HG02970 (cell line): ENCODE results near the gene TPRN.
A peak's percentile ranks its signal among the peaks of the same experiment; 100 is the strongest.

Experiments
- ATAC-seq: cut with Tn5 transposase; IDR thresholded peaks from one replicate; pipeline ENCODE4 v1.9.1; 2021; ENCODE audit warnings: mild to moderate bottlenecking, moderate library complexity, moderate number of reproducible peaks; ENCODE audit not compliant: unreplicated experiment, low FRiP score

Gene TPRN

DNA sequence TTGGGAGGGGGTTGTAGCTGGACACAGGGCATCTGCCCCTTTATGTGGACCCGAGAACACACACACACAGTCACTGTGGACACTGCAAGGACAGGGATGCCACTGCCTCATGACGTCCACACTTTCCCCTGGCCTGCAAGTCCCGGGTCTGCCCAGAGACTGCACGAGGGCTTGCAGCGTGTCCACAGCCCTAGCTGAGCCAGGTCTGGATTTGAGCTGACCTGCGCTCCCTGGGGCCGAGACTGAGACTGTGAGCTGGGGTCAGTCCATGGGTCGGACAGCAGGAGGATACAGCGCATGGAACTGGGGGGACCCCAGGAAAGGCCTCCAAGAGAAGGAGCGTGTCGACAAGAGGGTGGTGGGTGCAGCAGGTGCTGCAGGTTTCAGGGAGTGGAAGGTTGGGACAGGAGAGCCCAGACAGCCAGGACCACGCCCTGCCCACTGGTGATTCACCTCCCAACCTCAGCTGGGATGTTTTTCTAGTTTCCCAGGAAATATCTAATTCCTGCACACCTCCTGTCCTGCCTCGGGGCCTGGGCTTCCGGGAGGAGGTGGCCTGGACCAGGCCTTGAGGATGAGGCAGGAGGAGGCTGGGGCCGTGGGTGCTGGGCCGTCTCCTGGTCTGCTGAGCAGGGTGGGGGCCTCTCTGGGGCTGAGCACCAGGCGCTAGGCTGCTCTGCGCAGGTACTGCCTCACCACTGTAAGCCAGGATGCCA, 26.0 kb upstream of the TPRN start:
- ATAC-seq: no peak

DNA sequence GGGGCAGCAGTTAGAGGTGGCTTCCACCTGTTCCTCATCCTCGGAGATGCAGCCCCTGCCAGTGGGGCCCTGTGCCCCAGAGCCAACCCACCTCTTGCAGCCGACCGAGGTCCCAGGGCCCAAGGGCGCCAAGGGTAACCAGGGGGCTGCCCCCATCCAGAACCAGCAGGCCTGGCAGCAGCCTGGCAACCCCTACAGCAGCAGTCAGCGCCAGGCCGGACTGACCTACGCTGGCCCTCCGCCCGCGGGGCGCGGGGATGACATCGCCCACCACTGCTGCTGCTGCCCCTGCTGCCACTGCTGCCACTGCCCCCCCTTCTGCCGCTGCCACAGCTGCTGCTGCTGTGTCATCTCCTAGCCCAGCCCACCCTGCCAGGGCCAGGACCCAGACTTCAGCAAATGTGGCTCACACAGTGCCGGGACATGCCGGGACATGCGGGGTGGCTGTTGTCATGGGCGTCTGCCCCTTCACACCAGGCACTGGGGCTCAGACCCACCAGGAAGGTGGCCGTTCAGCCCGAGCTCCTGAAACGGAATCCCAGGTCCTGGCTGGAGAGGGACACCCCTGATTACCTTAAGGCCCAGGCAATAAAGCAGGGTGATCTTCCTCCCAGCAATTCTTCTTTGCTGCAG, 25.3 kb upstream of the TPRN start:
- no peak for ATAC-seq

DNA sequence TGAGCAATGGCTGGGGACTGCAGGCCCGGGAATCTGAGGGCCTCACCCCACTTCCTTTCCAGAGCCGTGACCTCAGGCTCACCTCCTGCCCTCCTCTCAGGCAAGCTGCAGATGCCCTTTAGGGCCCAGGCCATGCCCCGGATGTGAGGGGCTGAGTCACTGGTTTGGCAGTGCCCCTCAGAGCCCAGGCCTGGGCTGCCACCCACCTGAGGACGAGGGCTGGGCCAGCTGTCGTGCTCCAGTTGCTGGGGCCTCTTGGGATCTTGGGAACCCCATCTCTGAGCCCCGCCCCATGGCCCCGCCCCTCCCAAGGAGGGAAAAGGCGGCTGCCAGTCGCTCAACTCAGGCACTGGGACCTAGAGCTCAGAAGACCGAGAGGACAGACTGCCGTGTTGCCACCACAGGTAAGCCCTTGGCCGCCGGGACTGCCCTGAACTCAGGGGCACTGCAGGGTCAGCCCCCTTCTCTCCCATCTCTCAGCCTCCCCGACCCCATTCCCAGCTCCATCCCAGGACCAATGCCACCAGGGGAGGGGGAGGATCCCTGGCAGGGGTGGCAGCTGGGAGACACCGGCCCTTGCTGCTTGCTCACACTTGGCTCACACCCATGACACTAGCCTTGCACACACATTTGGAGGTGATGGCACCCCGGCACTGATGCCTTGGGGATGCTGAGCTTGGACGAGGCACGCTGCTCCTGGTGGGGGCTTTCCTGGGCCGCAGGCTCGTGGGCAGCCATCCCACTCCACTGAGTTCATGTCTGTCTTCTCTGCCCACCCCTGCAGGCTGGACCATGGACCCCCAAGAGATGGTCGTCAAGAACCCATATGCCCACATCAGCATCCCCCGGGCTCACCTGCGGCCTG, 24.5 kb upstream of the TPRN start, which contains the start of gene CYSRT1:
CYSRT1 (plus strand) TSS at position 345 of the 865 bp plus-strand sequence; CDS start at position 793, 448 bp downstream.
- no peak for ATAC-seq

DNA sequence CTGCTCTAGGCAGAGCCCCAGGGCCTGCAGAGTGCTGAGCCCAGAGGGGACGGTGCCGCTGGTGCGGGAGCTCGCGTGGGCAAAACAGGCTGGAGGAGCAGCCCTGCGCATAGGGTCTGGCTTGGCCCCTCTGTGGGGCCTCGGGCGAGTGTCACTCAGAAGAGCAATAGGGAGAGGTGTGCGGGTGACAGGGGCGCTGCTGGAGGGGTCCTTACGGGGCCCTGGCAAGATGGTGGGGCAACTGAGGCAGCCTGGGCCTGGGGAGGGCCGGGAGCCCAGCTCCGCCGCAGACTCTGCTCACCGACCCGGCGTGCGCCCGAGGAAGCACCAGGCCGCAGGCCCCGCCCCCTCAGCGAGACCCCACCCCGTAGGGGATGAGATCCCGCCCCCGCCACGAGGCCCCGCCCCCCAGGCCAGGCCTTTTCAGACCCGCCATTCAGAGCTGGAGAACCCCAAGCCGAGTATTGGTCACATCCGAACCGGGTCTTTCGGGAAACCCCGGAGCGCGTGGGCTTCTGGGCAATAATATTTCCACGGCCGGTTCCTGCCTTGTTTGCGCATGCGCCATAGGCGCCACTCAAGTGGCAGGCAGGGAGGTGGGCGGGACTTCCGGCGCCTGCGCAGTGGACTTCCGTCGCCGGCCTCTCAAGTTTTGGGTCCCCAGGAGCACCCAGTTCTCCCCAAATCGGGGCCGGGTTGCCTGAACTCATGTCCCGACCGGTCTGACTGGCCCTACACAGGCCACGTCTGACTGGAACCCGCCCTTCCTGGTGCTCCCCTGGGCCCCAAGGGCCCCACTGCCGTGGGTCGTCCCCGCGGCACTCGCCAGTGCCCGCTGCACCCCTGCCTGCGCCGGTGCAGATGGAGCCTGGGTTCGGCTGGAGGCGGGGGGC, 22.8 kb upstream of the TPRN start:
- peak; percentile 78 for ATAC-seq

DNA sequence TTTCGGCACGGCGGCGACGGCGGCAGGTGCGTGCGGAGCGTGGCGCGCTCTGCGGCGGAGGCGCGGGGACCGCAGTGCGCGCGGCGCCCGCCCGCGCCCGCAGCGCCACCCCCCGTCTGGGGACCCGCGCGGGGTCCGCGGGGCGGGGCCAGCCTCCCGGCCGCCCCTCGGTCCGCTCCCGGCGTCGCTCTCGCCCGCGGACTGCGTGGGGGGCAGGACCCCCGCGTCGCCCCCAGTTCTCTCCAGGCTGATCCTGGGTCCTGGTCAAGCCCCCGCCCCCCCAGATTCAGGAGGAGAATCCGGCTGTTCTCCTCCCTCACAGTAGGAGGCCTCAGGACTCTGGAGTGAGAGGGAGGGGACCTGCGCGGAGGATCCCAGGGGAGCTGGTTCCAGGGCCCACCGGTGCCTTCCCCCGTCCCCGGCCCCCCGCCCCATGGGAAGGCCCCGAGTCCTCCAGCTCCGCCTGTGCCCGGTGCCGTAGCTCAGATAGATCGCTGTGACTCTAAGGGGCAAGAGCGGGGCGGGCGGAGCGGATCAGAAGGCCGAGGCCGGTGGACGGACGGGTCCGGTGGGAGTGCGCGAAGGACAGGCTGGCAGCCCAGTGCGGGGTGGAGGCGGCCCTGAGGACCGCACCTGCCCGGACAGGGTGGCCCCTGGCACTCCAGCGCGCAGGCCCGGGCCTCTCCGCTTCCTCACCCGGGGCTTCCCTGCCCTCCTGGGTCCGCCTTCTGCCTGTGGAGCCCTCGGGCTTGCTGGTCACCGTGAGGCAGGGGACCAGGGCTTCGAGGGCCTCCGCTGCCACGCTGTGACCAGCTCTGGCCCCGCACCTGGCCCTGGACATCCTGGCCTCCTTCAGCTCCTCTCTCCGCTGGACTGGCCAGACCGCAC, 21.9 kb upstream of the TPRN start, which contains the start of gene RNF208:
RNF208 (minus strand) TSS at position 51 of the 888 bp plus-strand sequence. CDS start 1,028 bp downstream, outside the sequence.
- ATAC-seq: peak; percentile 4

DNA sequence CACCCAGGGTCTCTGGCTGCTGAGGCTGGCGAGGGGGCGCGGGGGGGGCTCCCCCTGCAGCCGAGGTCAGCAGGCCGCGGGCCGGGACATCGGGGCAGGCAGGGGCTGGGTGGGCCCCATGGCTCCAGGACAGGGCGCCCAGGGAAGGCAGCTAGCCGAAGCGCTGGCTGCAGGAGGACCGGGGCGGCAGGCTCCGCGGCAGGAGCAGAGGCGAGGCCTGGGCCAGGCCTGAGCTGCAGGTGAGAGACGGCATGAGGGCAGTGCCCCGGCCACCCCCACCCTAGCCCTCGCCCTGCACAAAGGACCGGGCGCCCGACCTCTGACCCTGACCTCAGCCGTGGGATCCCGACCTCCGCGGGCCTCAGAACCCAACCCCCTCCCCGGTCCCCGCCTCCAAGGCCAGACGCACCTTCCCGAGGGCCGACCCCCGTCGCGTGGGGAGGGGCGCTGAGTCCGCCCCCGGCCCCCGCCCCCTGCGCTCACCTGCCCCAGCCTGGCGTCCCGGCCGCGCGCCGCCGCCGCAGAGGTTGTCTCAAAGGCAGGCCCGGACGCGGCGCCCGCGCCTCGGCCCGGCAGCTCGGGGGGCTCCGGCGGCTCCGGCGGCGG, 21.1 kb upstream of the TPRN start:
- no peak for ATAC-seq

DNA sequence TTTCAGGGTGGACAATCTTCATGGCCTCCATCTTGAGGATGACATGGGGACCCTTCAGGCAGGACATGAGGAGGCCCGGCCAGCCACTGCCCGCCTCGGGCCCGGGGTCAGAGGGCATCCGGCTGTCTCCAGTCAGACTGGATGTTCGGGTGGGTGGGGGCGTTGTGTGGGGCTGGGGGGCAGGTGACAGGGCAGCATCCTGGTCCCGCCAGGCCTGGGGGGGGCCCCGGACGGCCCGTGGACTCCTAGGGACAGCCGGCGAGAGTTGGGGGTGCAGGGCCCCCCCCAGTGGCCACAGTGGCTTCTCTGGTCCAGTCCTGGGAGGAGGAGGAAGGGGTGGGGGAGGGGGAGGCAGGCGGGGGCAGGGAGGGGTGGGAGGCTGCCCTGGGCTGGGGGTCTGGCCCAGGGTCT, 20.6 kb upstream of the TPRN start:
- no peak for ATAC-seq

DNA sequence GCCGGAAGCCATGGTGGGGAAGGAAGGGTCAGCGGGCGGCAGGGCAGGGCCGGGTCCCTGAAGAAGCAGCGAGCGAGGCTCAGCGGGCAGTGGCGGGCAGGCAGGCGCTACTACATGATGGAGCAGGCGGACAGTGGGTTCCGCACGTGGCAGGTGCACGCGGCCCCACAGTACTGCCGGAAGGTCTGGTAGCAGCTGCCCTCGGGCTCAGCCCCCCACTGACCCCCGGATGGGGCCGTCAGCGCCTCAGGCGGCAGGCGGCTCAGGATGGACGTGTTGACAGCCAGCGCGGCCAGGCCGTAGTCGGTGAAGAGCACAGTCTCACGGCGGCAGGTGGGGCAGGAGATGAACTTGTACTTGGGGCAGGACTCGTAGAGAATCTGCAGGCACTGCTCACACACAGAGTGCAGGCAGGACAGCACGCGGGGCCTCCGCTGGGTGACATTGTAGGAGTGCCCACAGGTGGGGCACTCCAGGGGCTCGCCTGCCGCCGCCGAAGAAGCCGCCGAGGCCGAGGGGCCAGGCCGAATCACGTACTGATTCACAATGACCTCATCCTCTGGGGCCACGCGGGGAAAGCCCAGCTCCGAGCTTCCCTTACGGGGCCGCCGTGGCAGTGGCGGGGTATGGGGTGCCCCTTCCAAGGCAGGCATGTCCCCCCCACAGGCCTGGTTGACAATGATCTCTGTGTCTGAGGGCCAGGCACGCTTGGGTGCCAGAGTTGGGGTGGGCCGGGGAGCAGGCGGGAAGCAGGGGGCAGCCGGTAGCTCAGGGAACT, 20.0 kb upstream of the TPRN start:
- no peak for ATAC-seq

DNA sequence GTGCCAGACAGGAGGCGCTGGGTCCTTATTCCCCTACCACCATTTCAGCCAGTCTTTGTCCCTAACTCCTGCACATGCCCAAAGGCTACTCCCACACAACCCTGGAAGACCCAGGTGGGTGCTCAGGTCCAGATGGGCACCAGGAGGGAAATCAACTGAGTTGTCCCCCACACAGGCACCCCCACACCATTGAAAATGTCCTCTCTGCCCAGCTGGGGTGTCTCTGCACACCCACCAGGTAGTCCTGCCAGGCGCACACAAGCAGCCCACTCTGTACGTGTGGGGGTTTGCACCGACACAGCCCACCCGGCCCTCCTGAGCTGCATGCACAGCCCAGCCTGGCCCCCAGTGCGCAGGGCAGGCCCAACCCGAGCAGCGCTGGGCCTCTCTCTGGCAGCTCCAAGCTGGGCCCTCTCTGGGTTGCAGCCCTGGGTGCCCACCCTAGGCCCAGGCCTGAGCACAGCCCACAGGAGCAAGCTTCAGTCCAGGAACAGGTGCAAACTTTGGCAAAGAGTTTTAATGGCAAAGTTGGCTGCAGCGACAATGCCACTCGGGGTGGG, 19.3 kb upstream of the TPRN start:
- ATAC-seq: no peak

DNA sequence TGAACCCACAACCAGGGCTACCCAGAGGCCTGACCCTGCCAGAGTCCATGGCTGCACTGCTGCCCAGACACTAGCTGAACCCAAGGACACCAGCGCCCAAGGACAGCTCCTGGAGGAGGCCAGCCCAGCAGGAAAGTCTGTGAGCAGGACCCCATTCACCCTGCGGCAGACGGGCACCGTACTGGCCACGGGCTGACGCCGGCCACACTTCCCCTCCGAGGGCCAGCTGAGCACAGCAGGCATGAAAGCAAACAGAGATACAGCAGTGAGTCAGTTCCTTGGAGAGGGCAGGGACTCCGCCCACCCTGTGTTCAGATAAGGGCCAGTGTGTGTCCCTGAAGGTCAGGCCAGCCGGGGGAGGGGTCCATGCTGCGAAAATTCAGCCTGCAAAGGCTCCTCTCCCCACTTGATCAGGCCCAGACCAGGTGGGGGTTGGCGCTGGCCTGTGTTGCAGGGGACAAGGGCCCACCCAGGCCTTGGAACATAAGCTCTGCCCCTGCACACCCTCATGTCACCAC, 18.3 kb upstream of the TPRN start:
- ATAC-seq: no peak

DNA sequence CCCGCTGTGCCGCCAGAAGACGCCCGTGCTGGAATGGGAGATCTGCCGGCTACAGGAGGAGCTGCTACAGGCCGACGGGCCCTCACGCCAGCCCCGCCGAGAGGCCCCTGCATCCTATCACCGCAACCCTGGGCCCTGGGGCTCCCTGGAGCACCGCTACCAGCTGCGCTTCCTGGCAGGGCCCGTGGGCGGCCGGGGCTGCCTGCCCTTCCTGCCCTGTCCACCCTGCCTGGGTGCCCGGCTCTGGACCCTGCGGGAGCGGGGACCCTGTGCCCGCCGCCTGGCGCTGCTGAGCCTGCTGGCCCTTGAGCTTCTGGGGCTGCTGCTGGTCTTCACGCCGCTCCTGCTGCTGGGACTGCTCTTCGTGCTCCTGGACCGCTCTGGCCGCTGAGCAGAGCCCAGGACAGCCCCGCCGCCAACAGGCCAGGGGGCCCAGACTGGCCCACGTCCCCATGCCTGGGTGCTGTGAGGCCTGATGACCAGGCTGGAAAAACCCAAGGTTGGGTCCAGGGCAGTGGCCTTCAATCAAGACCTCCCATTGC, 17.7 kb upstream of the TPRN start:
- ATAC-seq: no peak

DNA sequence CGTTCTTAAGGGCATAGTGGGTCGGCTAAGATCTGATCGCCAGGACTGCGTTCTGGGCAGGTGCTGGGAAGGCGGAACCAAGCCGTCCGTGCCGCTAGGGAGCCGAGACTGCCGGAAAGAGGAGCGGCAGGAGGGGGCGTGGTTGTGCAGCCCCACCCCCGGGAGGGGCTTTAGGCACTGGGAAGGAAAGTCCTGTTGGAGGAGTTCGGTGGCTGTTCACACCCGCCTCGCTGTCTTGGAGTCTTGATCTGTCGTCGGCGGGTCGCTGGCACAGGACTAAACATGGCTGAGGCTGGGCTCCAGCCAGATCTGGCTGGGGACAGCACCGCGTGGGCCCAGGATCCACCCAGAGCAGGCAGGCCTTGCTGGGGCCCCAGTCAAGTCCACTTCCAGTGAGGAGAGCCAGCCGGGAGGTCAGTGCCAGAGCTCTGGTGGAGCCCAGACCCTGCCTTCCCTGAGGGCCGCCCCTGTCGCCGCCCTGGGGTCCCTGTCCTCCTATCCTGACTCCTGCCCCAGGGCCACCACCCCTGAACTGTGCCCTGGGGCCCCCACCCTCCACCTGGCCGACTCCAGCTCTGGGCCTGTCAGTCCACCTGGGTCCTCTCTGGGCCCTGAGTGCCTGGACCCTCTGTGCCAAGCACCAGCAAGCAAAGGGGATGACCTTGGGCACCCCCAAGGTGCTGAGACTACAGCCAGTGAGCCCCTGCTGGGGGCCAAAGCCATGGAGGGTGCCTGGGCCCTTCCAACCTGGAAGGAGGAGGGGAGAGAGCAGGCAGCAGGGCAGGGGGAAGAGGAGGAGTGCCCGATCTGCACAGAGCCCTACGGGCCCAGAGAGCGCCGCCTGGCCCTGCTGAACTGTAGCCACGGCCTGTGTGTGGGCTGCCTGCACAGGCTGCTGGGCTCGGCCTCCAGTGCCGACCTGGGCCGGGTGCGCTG, 17.0 kb upstream of the TPRN start:
- ATAC-seq: no peak

DNA sequence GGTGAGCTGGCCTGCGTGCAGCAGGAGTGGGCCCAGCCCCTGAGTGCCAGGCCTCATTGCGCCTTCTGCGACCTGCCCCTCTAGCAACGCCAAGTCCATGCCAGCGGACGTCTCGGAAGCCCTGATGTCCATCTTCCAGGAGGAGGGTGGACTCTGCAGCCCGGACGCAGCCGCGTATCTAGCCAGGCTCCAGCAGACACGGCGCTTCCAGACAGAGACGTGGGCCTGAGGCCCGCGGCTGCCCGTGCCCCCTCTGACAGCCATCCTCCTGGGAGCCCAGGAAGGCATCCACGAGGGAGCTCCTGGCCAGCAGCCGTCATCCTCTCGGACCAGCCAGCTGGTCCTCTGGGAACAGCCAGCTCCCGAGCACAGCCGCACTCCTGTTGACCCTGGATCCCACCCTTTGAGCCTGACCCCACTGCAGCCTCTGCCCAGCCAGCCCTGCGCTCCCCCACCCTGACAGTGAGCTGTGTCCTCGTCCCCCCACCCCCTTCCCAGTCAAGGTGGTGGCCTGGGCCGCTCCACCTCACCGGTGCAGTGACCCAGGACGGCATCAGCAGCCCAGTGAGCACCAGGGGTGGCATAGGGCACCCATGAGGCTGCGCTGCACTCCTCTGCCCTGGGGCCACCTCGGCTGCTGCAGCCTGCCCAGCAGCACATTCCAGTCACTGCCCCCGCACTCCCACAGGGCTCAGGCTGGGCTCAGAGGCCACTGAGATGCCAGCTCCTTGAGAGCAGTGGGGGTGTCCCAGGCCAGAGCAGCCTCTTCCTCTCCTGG, 15.8 kb upstream of the TPRN start:
- ATAC-seq: no peak

DNA sequence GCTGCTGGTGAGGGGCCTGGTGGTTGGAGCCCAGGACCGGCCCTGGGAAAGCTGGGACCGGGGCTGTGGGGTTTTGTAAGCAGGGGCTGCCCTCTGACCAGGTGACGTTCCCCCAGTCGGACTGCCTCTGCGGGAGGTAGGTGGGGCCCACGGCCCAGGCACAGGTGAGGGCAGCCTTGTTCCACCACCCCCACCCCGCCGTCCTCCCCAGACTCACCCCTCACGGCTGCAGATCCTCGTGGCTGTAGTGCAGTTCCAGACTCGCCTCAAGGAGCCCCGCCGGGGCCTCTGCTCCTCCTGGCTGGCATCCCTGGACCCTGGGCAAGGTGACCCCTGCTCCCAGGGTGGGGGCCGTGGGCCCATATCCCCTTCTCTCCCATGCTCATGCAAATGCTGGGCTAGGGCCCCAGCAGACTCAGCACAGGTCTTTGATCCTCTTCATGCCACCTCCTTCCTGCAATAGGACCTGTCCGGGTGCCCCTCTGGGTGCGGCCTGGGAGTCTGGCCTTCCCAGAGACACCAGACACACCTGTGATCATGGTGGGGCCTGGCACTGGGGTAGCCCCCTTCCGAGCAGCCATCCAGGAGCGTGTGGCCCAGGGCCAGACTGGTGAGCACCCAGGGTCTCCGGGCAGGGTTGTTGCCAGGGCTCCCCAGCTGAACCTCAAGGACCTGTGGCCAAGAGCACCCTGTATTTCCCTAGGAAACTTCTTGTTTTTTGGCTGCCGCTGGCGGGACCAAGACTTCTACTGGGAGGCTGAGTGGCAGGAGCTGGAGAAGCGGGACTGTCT, 14.8 kb upstream of the TPRN start:
- ATAC-seq: no peak

DNA sequence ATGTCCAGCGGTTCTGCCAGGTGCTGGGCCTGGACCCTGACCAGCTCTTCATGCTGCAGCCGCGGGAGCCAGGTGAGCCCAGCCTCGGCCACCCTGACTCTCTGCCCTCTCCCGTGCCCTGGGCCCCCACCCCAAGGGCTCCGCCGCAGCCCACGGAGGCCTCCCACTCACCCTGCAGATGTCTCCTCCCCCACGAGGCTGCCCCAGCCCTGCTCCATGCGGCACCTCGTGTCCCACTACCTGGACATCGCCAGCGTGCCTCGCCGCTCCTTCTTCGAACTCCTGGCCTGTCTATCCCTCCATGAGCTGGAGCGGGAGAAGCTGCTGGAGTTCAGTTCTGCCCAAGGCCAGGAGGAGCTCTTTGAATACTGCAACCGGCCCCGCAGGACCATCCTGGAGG, 14.1 kb upstream of the TPRN start:
- ATAC-seq: no peak
